Type B pancreatic cell (in vitro differentiated cells): ENCODE data around the gene PKP4. TPM values are rescaled to one million over a fixed set of nuclear protein-coding genes. Genes with fewer than 3 reads are reported as not detected.

ENCODE experiments used
- DNase-seq: peaks from one replicate; pipeline ENCODE4 v3.0.0; 2021; ENCODE audit warnings: mixed read lengths; ENCODE audit not compliant: unreplicated experiment; ENCODE audit errors: extremely low spot score
- H3K27ac Mint-ChIP-seq: 2 replicates; pipeline ENCODE4 v1.8.0; 2021; ENCODE audit warnings: mild to moderate bottlenecking, mixed read lengths
- H3K27me3 Mint-ChIP-seq: 2 replicates; pipeline ENCODE4 v1.8.0; 2021; ENCODE audit warnings: mixed read lengths
- H3K36me3 Mint-ChIP-seq: 2 replicates; pipeline ENCODE4 v1.8.0; 2021; ENCODE audit warnings: mixed read lengths
- H3K4me1 Mint-ChIP-seq: one replicate; pipeline ENCODE4 v1.8.0; 2021; ENCODE audit warnings: mixed read lengths; ENCODE audit not compliant: unreplicated experiment
- H3K4me3 Mint-ChIP-seq: 2 replicates; pipeline ENCODE4 v1.8.0; 2021; ENCODE audit warnings: mild to moderate bottlenecking, mixed read lengths
- H3K9me3 Mint-ChIP-seq: 2 replicates; pipeline ENCODE4 v1.8.0; 2021; ENCODE audit warnings: mixed read lengths
- CTCF ChIP-seq: fragments of 200-600 bp; sonication (generic); conservative IDR thresholded peaks from 2 replicates; pipeline ENCODE4 v1.5.0; 2021; ENCODE audit warnings: antibody characterized with exemption, mild to moderate bottlenecking
- total RNA-seq: library from RNA; stranded (reverse); gene quantifications from 2 replicates; pipeline ENCODE4 v1.2.1, GENCODE V29; 2021; ENCODE audit warnings: low replicate concordance

The PKP4 gene
- total RNA-seq, 1 donor from 2014 or later: 73.6 TPM

- no peaks in the 10 kb centered on the region for H3K9me3 Mint-ChIP-seq
- H3K36me3 Mint-ChIP-seq: peaks cover 30% of the 10 kb centered on the region
- TF ChIP-seq CTCF: no peak
- H3K27ac Mint-ChIP-seq: no peak overlapping the region
- no peaks in the 10 kb centered on the region for H3K27me3 Mint-ChIP-seq
- no peak for DNase-seq
- no peak overlapping the region for H3K4me3 Mint-ChIP-seq
- H3K4me1 Mint-ChIP-seq: no peaks in the 10 kb centered on the region
Observed at GRCh38 chr2:158624961-158625360, 168.2 kb downstream of the PKP4 start.

GRCh38 chr2:158629116-158629515, 172.4 kb downstream of the PKP4 start:
- peaks cover 35% of the 10 kb centered on the region for H3K36me3 Mint-ChIP-seq
- H3K27ac Mint-ChIP-seq: no peak overlapping the region
- H3K4me1 Mint-ChIP-seq: no peaks in the 10 kb centered on the region
- H3K9me3 Mint-ChIP-seq: no peaks in the 10 kb centered on the region
- no peaks in the 10 kb centered on the region for H3K27me3 Mint-ChIP-seq
- no peak for TF ChIP-seq CTCF
- H3K4me3 Mint-ChIP-seq: no peak overlapping the region
- no peak for DNase-seq

GRCh38 chr2:158633261-158633660, 176.5 kb downstream of the PKP4 start:
- DNase-seq: no peak
- Mint-ChIP-seq H3K4me3 (no peak overlapping the region), H3K36me3 (peaks cover 42% of the 10 kb centered on the region), H3K27ac (no peak overlapping the region), H3K4me1 (no peaks in the 10 kb centered on the region), H3K27me3 (no peaks in the 10 kb centered on the region), H3K9me3 (no peaks in the 10 kb centered on the region)
- no peak for TF ChIP-seq CTCF

GRCh38 chr2:158634627-158635026, 177.9 kb downstream of the PKP4 start:
- H3K9me3 Mint-ChIP-seq: no peaks in the 10 kb centered on the region
- no peaks in the 10 kb centered on the region for H3K4me1 Mint-ChIP-seq
- peaks cover 46% of the 10 kb centered on the region for H3K36me3 Mint-ChIP-seq
- H3K27ac Mint-ChIP-seq: no peak overlapping the region
- H3K27me3 Mint-ChIP-seq: no peaks in the 10 kb centered on the region
- TF ChIP-seq CTCF: no peak
- no peak for DNase-seq
- no peak overlapping the region for H3K4me3 Mint-ChIP-seq

GRCh38 chr2:158635961-158636601, 179.3 kb downstream of the PKP4 start:
- no peaks in the 10 kb centered on the region for H3K4me1 Mint-ChIP-seq
- H3K4me3 Mint-ChIP-seq: no peak overlapping the region
- H3K27ac Mint-ChIP-seq: no peak overlapping the region
- H3K9me3 Mint-ChIP-seq: no peaks in the 10 kb centered on the region
- TF ChIP-seq CTCF: no peak
- no peaks in the 10 kb centered on the region for H3K27me3 Mint-ChIP-seq
- H3K36me3 Mint-ChIP-seq: peaks cover 50% of the 10 kb centered on the region
- DNase-seq: no peak

- no peaks in the 10 kb centered on the region for H3K9me3 Mint-ChIP-seq
- no peak overlapping the region for H3K27ac Mint-ChIP-seq
- no peaks in the 10 kb centered on the region for H3K4me1 Mint-ChIP-seq
- TF ChIP-seq CTCF: no peak
- no peaks in the 10 kb centered on the region for H3K27me3 Mint-ChIP-seq
- DNase-seq: no peak
- peaks cover 48% of the 10 kb centered on the region for H3K36me3 Mint-ChIP-seq
- no peak overlapping the region for H3K4me3 Mint-ChIP-seq
Observed at GRCh38 chr2:158637357-158637756, 180.6 kb downstream of the PKP4 start.
